Calu3 (cell line): ENCODE results near the gene ADORA2B. TPM values are rescaled to one million over a fixed set of nuclear protein-coding genes. Genes with fewer than 3 reads are reported as not detected.
"Not testable (repeated sequence)": the region's sequence is repeated elsewhere in the genome, so short reads cannot be mapped to it uniquely, and the experiment has no call there.

Experiments
- BruUV-seq: library from RNA; stranded (reverse); fragments of 400-500 nt; replicated peaks from 2 replicates; lab custom pipeline; 2021; lab: Mats Ljungman, UMichigan
- CTCF ChIA-PET: fragments of 300-600 bp; sonication (Branson Sonifier 250); formaldehyde crosslinking; loops from one replicate; lab custom pipeline; 2022; ENCODE audit warnings: antibody characterized with exemption; lab: Charles Lee
- DNase-seq: peaks from one replicate; pipeline ENCODE4 v3.0.0; 2022
- H3K27ac Mint-ChIP-seq: one replicate; pipeline ENCODE4 v1.8.0; 2022; ENCODE audit warnings: mixed read lengths; ENCODE audit not compliant: unreplicated experiment
- H3K27me3 Mint-ChIP-seq: one replicate; pipeline ENCODE4 v1.8.0; 2022; ENCODE audit warnings: mixed read lengths; ENCODE audit not compliant: unreplicated experiment
- H3K36me3 Mint-ChIP-seq: one replicate; pipeline ENCODE4 v1.8.0; 2022; ENCODE audit warnings: mild to moderate bottlenecking, moderate library complexity, mixed read lengths; ENCODE audit not compliant: insufficient read depth, unreplicated experiment
- H3K4me1 Mint-ChIP-seq: one replicate; pipeline ENCODE4 v1.8.0; 2022; ENCODE audit warnings: mild to moderate bottlenecking, low read depth, mixed read lengths; ENCODE audit not compliant: unreplicated experiment
- H3K4me3 Mint-ChIP-seq: one replicate; pipeline ENCODE4 v1.8.0; 2022; ENCODE audit warnings: mild to moderate bottlenecking, low read depth, moderate library complexity, mixed read lengths; ENCODE audit not compliant: unreplicated experiment
- H3K9me3 Mint-ChIP-seq: one replicate; pipeline ENCODE4 v1.8.0; 2022; ENCODE audit warnings: low read depth, mixed read lengths; ENCODE audit not compliant: unreplicated experiment
- intact Hi-C: fragments of 100-400 bp; cut with micrococcal nuclease; formaldehyde crosslinking; loops from one replicate; pipeline ENCODE4 v1.10.0; 2022; ENCODE audit not compliant: unreplicated experiment
- total RNA-seq: library from RNA; stranded (reverse); gene quantifications from 2 replicates; pipeline ENCODE4 v1.2.3, GENCODE V29; 2022
- TF ChIP-seq, protein P1 (sequence below): fragments of 200-600 bp; IDR thresholded peaks from one replicate; pipeline ENCODE4 v1.8.0; 2022; ENCODE audit warnings: antibody characterized with exemption; ENCODE audit not compliant: unreplicated experiment

The ADORA2B gene
- total RNA-seq, 1 experiment from 2014 or later, result 12.6 TPM

DNA sequence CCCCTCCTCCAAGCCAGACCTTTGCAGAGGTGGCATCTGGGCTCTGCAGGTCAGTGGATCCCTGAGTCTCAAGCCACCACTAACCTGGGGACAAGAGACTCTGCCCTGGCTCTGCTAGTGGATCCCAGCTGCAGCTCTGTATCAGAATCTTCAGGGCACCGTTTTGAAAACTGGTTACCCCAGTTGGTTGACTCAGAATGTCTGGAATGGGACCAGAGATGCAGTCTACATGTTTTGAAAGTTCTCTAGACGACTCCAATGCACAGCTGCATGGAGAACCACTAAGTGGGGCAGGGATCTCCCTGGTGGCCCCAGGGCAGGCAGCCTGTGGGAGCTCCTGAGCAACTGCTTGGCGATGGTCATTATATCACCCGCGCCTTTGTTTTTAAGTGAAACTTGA is 34.1 kb upstream of the ADORA2B start:
- H3K4me1 Mint-ChIP-seq, result no peaks in the 10 kb centered on the region
- no peaks in the 10 kb centered on the region for H3K27me3 Mint-ChIP-seq
- BruUV-seq, result no TSS peak
- TF ChIP-seq, protein P1, sequence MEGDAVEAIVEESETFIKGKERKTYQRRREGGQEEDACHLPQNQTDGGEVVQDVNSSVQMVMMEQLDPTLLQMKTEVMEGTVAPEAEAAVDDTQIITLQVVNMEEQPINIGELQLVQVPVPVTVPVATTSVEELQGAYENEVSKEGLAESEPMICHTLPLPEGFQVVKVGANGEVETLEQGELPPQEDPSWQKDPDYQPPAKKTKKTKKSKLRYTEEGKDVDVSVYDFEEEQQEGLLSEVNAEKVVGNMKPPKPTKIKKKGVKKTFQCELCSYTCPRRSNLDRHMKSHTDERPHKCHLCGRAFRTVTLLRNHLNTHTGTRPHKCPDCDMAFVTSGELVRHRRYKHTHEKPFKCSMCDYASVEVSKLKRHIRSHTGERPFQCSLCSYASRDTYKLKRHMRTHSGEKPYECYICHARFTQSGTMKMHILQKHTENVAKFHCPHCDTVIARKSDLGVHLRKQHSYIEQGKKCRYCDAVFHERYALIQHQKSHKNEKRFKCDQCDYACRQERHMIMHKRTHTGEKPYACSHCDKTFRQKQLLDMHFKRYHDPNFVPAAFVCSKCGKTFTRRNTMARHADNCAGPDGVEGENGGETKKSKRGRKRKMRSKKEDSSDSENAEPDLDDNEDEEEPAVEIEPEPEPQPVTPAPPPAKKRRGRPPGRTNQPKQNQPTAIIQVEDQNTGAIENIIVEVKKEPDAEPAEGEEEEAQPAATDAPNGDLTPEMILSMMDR, result no peak
- no peak overlapping the region for H3K27ac Mint-ChIP-seq
- no peaks in the 10 kb centered on the region for H3K9me3 Mint-ChIP-seq
- CTCF ChIA-PET, result no interaction called here
- no peaks in the 10 kb centered on the region for H3K36me3 Mint-ChIP-seq
- no peak overlapping the region for H3K4me3 Mint-ChIP-seq
- no peak for DNase-seq
- intact Hi-C loops, result no loop called here

DNA sequence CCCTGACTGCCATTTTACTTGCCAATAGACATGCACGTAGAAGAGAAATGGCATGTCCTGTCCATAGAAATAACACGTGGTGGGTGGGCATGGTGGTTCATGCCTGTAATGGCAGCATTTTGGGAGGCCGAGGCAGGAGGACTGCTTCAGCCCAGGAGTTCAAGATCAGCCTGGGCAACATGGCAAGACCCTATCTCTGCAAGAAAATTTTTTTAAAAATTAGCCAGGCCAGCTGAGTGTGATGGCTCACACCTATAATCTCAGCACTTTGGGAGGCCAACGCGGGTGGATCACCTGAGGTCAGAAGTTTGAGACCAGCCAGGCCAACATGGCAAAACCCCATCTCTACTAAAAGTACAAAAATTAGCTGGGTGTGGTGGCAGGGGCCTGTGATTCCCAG is 33.2 kb upstream of the ADORA2B start:
- H3K4me1 Mint-ChIP-seq, CTCF ChIA-PET, H3K27me3 Mint-ChIP-seq, H3K9me3 Mint-ChIP-seq, H3K27ac Mint-ChIP-seq, DNase-seq, intact Hi-C loops, H3K36me3 Mint-ChIP-seq, H3K4me3 Mint-ChIP-seq, BruUV-seq: not testable (repeated sequence)

GRCh38 chr17:15912416-15912955 is 32.4 kb upstream of the ADORA2B start:
- Mint-ChIP-seq H3K9me3 (no peaks in the 10 kb centered on the region), H3K27me3 (no peaks in the 10 kb centered on the region), H3K27ac (no peak overlapping the region), H3K4me1 (no peaks in the 10 kb centered on the region), H3K36me3 (no peaks in the 10 kb centered on the region), H3K4me3 (no peak overlapping the region)
- TF ChIP-seq, protein P1, result no peak
- BruUV-seq, result no TSS peak
- intact Hi-C loops, result no loop called here
- DNase-seq, result no peak
- CTCF ChIA-PET, result no interaction called here

GRCh38 chr17:15913826-15914225 is 31.1 kb upstream of the ADORA2B start:
- TF ChIP-seq, protein P1, result no peak
- DNase-seq, result no peak
- no TSS peak for BruUV-seq
- H3K36me3 Mint-ChIP-seq, result no peaks in the 10 kb centered on the region
- H3K27me3 Mint-ChIP-seq, result no peaks in the 10 kb centered on the region
- CTCF ChIA-PET, result interaction anchor here (0.6 kb wide), 1 partner anchor 8 kb away, joined by 4 read pairs; no protein-coding TSS in a partner anchor
- no peaks in the 10 kb centered on the region for H3K4me1 Mint-ChIP-seq
- H3K9me3 Mint-ChIP-seq, result no peaks in the 10 kb centered on the region
- H3K27ac Mint-ChIP-seq, result no peak overlapping the region
- intact Hi-C loops, result no loop called here
- H3K4me3 Mint-ChIP-seq, result no peak overlapping the region

DNA sequence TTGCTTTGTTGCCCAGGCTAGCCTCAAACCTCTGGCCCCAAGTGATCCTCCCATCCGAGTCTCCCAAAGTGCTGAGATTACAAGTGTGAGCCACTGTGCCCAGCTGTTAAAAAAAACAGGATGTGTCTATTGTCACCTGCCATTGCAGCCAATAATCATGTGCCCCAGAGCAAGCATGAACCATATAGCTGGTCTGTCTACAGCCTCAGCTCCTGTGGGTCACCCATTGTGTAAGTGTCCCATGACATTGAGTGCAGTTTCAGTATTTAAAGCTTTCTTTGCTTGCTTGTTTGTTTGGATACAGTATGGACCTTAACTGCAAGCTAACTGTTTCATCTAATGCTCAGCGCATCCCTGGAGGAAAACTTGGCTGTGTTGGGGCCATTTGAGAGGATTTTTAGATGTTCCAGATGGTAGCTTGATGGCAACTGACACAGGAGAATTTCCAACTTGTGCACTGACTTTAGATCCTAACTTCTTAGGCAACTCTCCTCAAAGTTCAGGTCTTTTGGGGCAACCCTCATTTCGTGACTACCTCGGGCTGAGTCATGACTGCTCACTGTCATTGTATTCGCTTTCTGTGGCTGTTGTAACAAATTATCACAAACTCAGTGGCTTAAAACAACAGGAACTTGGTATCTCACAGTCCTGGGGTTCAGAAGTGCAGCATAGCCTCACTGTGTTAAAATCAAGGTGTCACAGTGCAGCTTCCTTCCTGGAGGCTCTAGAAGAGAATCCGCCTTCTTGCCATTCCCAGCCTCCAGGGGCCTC is 30.3 kb upstream of the ADORA2B start:
- no peaks in the 10 kb centered on the region for H3K36me3 Mint-ChIP-seq
- no peak overlapping the region for H3K27ac Mint-ChIP-seq
- intact Hi-C loops, result no loop called here
- no peak for DNase-seq
- CTCF ChIA-PET, result interaction anchor here (0.6 kb wide), 1 partner anchor 9 kb away, joined by 4 read pairs; no protein-coding TSS in a partner anchor
- no peaks in the 10 kb centered on the region for H3K4me1 Mint-ChIP-seq
- H3K9me3 Mint-ChIP-seq, result no peaks in the 10 kb centered on the region
- no TSS peak for BruUV-seq
- H3K4me3 Mint-ChIP-seq, result no peak overlapping the region
- TF ChIP-seq, protein P1, result no peak
- no peaks in the 10 kb centered on the region for H3K27me3 Mint-ChIP-seq
